ENCODE measurements around the gene NOD1. TPM values are rescaled to one million over a fixed set of nuclear protein-coding genes. Genes with fewer than 3 reads are reported as not detected.

The NOD1 gene
- total RNA-seq, 1 experiment from 2014 or later = 6.7 TPM

GRCh38 chr7:30470771-30471170 lies 7.8 kb downstream of the NOD1 start:
- DNase-seq (ENCODE audit: low read depth) = no peak

- no peak for DNase-seq (ENCODE audit: low read depth)
These were observed 8.3 kb downstream of the NOD1 start for GRCh38 chr7:30470163-30470770.

DNA sequence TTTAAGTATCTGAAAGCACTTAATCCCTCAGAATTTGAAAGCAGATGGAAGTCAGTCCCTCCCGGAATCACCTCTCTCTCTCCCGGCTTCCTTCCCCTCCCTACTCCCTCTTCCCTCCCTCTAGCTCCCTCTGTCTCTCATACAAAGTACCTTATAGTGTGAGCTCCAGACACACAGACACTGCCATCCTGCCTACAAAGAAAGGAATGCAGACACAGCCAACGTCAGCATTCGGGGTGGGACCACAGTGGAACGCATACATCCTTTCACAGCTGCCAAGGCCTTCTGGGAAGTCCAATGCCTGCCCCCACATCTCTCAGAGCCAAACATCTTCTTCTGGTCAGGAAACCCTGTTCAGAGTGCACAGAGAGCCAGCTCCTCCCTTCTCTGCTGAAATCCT lies 9.3 kb downstream of the NOD1 start:
- peak; percentile 90 for DNase-seq (ENCODE audit: low read depth)

DNA sequence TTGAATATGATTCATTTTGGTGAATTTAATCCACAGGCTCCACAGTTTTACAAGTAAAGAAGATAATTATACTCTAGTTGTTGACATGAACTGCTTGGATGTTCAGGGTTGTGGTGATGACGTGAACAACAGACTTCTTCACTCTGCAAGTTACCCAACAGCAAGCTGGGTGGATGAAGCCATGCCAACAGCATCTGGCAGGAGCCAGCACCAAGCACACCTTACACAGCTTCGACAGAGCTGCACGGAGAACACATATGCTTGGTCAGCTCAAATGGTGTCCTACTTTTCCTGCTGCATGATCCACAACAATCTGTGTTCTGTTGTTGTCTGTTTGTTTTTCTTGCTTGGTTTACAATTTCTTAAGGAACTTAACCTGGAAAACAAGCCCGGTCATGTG lies 9.8 kb downstream of the NOD1 start:
- no peak for DNase-seq (ENCODE audit: low read depth)

DNA sequence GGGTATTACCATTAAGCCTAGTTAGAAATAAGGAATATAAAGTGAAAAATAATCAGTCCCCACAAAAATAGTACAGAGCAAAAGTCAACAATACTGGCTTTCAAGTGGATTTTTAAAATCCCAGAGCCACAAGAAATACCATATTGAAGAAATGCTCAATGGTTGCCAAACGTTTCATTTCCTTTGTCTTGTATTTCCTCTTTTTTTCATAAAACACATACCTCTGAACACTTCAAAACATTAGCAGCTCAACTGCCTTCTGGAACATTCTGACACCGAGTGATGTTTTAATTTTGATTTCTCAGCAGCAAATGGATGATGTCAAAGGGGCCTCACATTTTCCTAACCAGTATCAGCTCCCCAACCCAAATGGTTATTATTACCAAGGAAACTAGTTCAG lies 10.5 kb downstream of the NOD1 start:
- no peak for DNase-seq (ENCODE audit: low read depth)

- DNase-seq (ENCODE audit: low read depth) = no peak
These were observed 11.3 kb downstream of the NOD1 start for GRCh38 chr7:30467271-30467670.

DNA sequence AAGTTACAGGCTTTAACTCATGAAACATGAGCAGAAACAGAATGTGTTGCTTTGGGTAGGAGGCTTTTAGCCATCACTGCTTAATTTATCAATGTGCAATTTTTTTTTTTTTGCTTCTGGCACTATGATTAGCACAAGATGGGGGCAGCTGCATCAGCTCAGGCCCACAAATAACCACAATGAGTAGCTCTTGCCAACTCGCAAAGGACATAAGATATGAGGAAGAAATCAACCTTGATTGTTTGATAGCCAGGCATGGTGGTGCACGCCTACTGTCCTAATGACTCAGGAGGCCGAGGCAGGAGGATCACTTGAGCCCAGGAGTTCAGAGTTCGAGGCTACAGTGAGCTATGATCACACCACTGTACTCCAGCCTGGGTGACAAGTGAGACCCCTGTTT lies 12.3 kb downstream of the NOD1 start:
- no peak for DNase-seq (ENCODE audit: low read depth)

DNA sequence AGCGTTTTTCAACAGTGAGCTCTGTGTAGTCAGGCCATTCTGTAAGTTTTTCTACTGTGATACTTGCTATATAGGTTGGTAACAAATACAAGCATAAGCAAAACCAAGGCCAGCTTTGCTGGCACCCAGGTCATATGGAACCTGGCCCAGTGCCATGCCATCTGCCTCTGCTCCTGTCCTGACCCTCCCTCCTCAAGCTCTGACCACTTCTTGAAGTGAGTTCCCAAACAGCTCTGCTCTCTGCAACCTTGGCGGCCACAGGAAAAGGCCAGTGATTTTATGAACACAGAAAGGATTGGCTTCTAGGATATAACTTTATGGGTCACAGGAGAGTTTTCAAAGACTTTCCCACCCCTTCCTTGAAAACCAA lies 12.8 kb downstream of the NOD1 start:
- DNase-seq (ENCODE audit: low read depth) = no peak

DNA sequence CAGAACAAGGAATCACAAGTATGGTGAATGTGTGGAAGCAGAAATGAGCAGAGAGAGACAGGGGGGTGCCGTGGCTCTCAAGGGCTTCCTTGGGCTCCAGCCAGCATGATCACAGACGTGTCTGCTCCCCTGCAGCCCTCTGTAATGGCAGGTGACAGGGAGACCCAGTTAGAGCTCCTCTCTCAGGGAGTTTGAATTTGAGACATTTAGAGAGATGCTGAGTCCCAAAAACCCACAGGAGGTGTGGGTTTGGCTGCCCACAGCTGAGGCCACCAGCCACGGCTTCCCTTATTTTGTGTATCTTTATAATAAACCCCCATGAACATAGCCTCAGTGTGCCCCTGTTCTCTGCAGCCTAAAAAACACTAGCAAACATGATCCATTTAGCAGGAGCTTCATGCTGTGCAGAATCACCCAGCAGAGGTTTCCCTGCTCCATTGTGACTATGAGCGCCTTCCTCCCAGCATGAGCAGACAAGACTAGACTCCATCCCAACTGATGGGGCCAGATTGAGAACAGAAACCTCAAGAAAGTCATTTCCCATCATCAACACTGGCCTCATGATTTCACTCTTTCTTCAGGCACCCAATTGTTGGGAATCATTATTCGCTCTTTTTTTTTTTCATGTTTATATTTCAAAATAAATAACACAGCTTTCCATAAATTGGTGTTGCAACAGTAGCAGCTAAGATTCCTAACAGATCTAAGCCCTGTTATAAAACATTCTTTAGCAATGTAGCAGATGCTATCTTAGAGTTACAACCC lies 13.4 kb downstream of the NOD1 start:
- DNase-seq (ENCODE audit: low read depth) = no peak

DNA sequence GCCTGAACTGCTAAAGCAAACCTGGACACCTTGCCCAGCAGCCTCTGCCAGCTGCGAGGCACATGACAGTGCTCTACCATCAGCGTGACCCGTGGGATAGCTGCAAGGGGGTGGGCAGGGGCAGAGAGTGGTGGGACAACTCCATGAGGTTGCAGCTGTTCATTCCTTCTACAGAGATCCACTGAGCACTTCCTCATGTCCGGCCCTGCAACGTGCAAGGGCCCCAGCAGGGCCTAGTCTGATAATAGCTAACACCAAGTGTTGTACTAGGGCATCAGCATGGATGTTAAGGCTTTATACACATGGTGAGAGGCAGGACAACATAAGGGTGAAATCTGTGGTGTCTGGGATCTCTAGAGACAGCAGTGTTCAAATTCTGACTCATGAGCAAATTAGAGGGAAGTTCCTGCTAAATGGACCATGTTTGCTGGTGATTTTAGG lies 14.3 kb downstream of the NOD1 start:
- DNase-seq (ENCODE audit: low read depth) = no peak

- no peak for DNase-seq (ENCODE audit: low read depth)
These were observed 15.0 kb downstream of the NOD1 start for GRCh38 chr7:30463405-30464145.

DNA sequence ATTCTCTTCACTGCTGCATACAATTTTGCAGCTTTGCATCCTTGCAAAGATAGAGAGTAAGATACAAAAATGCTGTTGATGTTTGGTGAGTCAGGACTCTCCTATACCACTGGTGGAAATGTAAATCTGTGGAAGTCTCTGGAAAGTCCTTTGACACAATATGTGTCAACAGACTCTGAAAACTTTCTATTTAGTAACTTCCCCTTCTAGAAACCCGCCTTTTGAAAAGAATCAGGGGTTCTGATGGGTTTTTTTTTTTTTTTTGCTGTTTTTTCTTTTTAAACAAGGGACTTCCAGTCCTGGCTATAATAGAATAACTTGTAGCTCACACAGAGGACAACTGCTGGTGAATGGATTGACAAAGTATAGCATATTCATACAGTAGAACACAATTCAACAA lies 16.4 kb downstream of the NOD1 start:
- no peak for DNase-seq (ENCODE audit: low read depth)

DNA sequence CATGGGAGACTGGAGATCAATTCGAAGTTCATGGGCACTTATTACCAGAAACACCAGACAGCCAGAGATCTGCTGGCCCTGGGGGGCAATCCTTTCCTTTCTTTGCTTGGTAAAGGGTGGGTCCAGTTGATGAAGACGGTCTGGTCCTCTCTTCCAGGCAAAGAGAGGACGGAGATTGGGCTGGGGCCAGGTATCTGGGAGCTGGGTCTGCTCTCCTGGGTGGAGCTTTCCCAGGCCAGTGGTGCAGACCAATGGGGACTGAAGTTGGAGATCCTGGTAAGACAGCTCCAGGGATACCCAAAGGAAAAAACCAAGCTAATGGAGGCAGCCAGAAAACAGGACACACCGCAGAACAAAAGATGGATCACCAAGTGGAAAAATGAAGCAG lies 18.3 kb downstream of the NOD1 start:
- DNase-seq (ENCODE audit: low read depth) = no peak

- DNase-seq (ENCODE audit: low read depth) = peak; percentile 80
These were observed 18.9 kb downstream of the NOD1 start for GRCh38 chr7:30459591-30460245.

- DNase-seq (ENCODE audit: low read depth) = no peak
These were observed 20.3 kb downstream of the NOD1 start for GRCh38 chr7:30458311-30458710.

DNA sequence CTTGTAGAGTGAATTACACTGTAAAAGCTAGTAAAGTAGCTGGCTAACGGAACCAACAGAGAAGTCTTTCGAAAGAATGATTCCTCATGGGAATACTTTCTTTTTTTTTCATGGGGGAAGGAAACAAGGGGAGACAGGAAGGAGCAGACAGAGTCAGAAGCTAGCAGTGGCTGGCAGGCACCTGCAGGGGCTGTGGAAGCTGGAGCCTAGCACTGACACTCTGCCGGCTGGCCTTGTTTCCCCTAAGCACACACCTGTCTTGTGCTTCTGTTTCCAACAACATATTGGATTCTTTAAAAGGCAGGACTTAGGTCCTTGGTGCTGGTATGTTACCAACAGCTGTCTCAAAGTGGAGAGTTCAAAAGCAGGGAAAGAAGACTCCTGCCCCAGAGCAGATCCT lies 24.7 kb downstream of the NOD1 start:
- DNase-seq (ENCODE audit: low read depth) = no peak

GRCh38 chr7:30453016-30453415 lies 25.6 kb downstream of the NOD1 start:
- DNase-seq (ENCODE audit: low read depth) = no peak

- DNase-seq (ENCODE audit: low read depth) = no peak
These were observed 26.2 kb downstream of the NOD1 start for GRCh38 chr7:30452280-30452930.

- DNase-seq (ENCODE audit: low read depth) = no peak
These were observed 26.9 kb downstream of the NOD1 start for GRCh38 chr7:30451539-30452279.

DNA sequence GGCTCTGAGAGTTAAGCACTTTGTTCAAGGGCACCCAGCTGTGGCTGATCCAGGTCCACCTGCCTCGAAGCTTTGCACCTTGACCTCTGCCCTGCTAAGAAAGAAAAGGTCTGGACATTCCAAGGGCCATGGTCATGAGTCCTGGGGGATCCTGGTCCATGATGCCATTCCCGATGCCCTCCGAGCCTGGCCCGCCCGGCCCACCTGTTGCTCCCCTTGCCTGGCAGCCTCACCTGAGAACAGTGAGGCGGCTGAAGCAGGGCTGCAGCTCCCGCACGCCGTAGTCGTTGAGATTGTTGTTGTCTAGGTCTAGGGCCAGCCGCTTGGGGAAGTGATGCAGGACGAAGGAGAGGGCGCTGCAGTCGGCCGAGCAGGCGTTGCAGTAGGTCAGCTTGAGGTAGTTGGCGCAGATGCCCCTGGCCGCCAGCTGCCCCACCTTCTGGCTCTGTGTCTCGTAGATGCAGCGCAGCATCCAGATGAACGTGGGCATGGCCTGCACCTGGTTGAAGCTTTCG lies 27.5 kb downstream of the NOD1 start:
- DNase-seq (ENCODE audit: low read depth) = no peak
